GM12878 (cell line): ENCODE measurements around the gene LDLR. TPM values are rescaled to one million over a fixed set of nuclear protein-coding genes. Genes with fewer than 3 reads are reported as not detected.
A peak's percentile ranks its signal among the peaks of the same experiment; 100 is the strongest.

Source experiments
- CBX5 ChIP-seq: sonication (generic); IDR thresholded peaks from 2 replicates; pipeline ENCODE4 v1.6.1; 2016; ENCODE audit warnings: low read depth, moderate library complexity, mild to moderate bottlenecking, inconsistent platforms
- CHD2 ChIP-seq: IDR thresholded peaks from 2 replicates; pipeline ENCODE4 v1.6.1; 2011; ENCODE audit warnings: low read depth, low read length, improper control_type of control experiment, borderline replicate concordance
- ETV6 ChIP-seq, 2 experiments: fragments of 450-650 bp in 1 of 2; IDR thresholded peaks in 1 of 2; conservative IDR thresholded peaks in 1 of 2; 2 replicates each; pipeline ENCODE4 v1.6.1; 2014; ENCODE audit warnings: antibody characterized with exemption in 1 of 2, borderline replicate concordance in 1 of 2, low read depth in 1 of 2, mild to moderate bottlenecking in 1 of 2, moderate library complexity in 1 of 2
- FOXK2 ChIP-seq: fragments of 450-650 bp; IDR thresholded peaks from 2 replicates; pipeline ENCODE4 v1.6.1; 2017; ENCODE audit warnings: mild to moderate bottlenecking, moderate library complexity
- HCFC1 ChIP-seq: fragments of 150-350 bp; IDR thresholded peaks from 2 replicates; pipeline ENCODE4 v1.6.1; 2014; ENCODE audit warnings: low read length
- HDAC6 ChIP-seq: fragments of 200-600 bp; sonication (generic); IDR thresholded peaks from one replicate; pipeline ENCODE4 v1.8.0; 2017; ENCODE audit warnings: antibody characterized with exemption; ENCODE audit not compliant: unreplicated experiment
- IKZF1 ChIP-seq: fragments of 450-650 bp; conservative IDR thresholded peaks from 2 replicates; pipeline ENCODE4 v1.6.1; 2017; ENCODE audit warnings: antibody characterized with exemption, mild to moderate bottlenecking
- KLF5 ChIP-seq: fragments of 450-650 bp; IDR thresholded peaks from 2 replicates; pipeline ENCODE4 v1.6.1; 2014; ENCODE audit warnings: mild to moderate bottlenecking; ENCODE audit not compliant: partially characterized antibody
- MEF2A ChIP-seq: IDR thresholded peaks from 2 replicates; pipeline ENCODE4 v1.6.1; 2011; ENCODE audit warnings: low read depth, mild to moderate bottlenecking, low read length, moderate library complexity; ENCODE audit not compliant: insufficient read depth
- MTA3 ChIP-seq: IDR thresholded peaks from 2 replicates; pipeline ENCODE4 v1.6.1; 2012; ENCODE audit warnings: low read length, inconsistent platforms, borderline replicate concordance
- POU2F2 ChIP-seq: IDR thresholded peaks from 3 replicates; pipeline ENCODE4 v1.6.1; 2011; ENCODE audit warnings: low read depth, mild to moderate bottlenecking, low read length, borderline replicate concordance
- RBBP5 ChIP-seq: fragments of 200-600 bp; sonication (generic); conservative IDR thresholded peaks from 2 replicates; pipeline ENCODE4 v1.6.1; 2016
- RCOR1 ChIP-seq: conservative IDR thresholded peaks from 2 replicates; pipeline ENCODE4 v1.6.1; 2012; ENCODE audit warnings: low read depth, low read length, improper control_type of control experiment
- SIN3A ChIP-seq: IDR thresholded peaks from 2 replicates; pipeline ENCODE4 v1.6.1; 2012; ENCODE audit warnings: low read depth, low read length, improper control_type of control experiment
- SMC3 ChIP-seq: IDR thresholded peaks from 2 replicates; pipeline ENCODE4 v1.6.1; 2011; ENCODE audit warnings: low read length, improper control_type of control experiment, borderline replicate concordance
- YBX1 ChIP-seq: fragments of 450-650 bp; IDR thresholded peaks from 2 replicates; pipeline ENCODE4 v1.6.1; 2016; ENCODE audit warnings: antibody characterized with exemption
- ZBED1 ChIP-seq: IDR thresholded peaks from 2 replicates; pipeline ENCODE4 v1.6.1; 2016; ENCODE audit warnings: borderline replicate concordance
- ZNF207 ChIP-seq: fragments of 450-650 bp; IDR thresholded peaks from 2 replicates; pipeline ENCODE4 v1.6.1; 2014; ENCODE audit warnings: antibody characterized with exemption, mild to moderate bottlenecking, borderline replicate concordance
- polyA plus RNA-seq, 11 experiments: library from polyadenylated mRNA; depleted of rRNA in 4 of 11; unstranded in 6 of 11; stranded (reverse) in 5 of 11; fragments of >200 nt; fragmentation: Nextera tagmentation in 4 of 11; fragmentation: Illumina TruSeq in 1 of 11; extraction: Ambion mirVana in 4 of 11; extraction: Trizol in 1 of 11; gene quantifications; 1 replicate in 1 of 11; 2 replicates in 10 of 11; pipeline versions ENCODE4 v1.2.1 to v1.2.3, GENCODE V29; 2011 to 2016; ENCODE audit warnings: inconsistent platforms in 2 of 11, missing spikeins in 2 of 11, low read depth in 1 of 11
- total RNA-seq, 4 experiments: library from RNA; depleted of rRNA in 3 of 4; stranded (reverse); fragments of >200 nt in 3 of 4; fragmentation: Illumina TruSeq in 1 of 4; extraction: Trizol in 1 of 4; gene quantifications; 2 replicates each; pipeline versions ENCODE4 v1.2.1 to v1.2.3, GENCODE V29; 2013 to 2021
- TF ChIP-seq, protein P1 (sequence below): fragments of 450-650 bp; IDR thresholded peaks from 2 replicates; pipeline ENCODE4 v1.6.1; 2017; ENCODE audit warnings: low read depth, mild to moderate bottlenecking, moderate library complexity
- TF ChIP-seq, protein P2 (sequence below): fragments of 450-650 bp; formaldehyde crosslinking; IDR thresholded peaks from 2 replicates; pipeline ENCODE4 v1.4.0; 2022; ENCODE audit warnings: mild to moderate bottlenecking, moderate library complexity
- TF ChIP-seq, protein P3 (sequence below): IDR thresholded peaks from 2 replicates; pipeline ENCODE4 v1.6.1; 2012; ENCODE audit warnings: mild to moderate bottlenecking, low read depth, low read length
- TF ChIP-seq, protein P4 (sequence below): fragments of 450-650 bp; IDR thresholded peaks from 2 replicates; pipeline ENCODE4 v1.6.1; 2016; ENCODE audit warnings: mild to moderate bottlenecking

Gene LDLR
- total and polyA plus RNA-seq, 10 of the 15 experiments (the other 5 are each of a cell fraction or from before 2014, with no cell fraction given) = 11.3 to 59.2 (median 27.3) TPM

DNA sequence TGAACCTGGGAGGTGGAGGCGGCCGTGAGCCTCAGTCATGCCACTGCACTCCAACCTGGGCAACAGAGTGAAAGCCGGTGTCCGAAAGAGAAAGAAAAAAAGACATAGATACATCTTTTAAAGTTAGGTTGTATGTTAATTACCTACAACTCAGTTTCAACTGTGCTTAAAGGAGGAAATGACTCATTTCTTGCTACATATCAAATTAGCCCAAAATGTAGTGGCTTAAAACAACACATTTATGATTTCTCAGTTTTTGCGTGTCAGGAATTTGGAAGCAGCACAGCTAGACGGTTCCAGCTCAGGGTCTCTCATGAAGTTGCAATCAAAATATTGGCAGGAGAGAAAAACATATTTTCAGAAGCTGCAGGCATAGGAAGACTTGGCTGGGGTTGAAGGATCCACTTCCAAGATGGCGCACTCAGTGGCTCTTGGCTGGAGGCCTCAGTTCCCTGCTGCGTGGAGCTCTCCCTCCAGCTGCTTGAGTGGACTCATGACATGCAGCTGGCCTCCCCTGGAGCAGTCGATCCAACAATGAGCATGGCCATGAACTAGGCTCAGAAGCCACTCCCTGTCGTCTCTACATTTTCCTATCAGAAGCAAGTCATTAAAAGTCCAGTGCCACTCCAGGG lies 7.1 kb downstream of the LDLR start (continued):
- TF ChIP-seq, protein P1, sequence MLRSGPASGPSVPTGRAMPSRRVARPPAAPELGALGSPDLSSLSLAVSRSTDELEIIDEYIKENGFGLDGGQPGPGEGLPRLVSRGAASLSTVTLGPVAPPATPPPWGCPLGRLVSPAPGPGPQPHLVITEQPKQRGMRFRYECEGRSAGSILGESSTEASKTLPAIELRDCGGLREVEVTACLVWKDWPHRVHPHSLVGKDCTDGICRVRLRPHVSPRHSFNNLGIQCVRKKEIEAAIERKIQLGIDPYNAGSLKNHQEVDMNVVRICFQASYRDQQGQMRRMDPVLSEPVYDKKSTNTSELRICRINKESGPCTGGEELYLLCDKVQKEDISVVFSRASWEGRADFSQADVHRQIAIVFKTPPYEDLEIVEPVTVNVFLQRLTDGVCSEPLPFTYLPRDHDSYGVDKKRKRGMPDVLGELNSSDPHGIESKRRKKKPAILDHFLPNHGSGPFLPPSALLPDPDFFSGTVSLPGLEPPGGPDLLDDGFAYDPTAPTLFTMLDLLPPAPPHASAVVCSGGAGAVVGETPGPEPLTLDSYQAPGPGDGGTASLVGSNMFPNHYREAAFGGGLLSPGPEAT = peak; percentile 62; the same call in 1 of the 2 replicates
- TF ChIP-seq ETV6 (conservative IDR thresholded peaks at IDR 0.05 in 1 of 2, IDR thresholded peaks at IDR 0.05 in 1 of 2; ENCODE audit: borderline replicate concordance in 1 of 2, low read depth in 1 of 2) = peak in 1 of 2 experiments; percentile 82; a peak in 1 of 4 replicates
- no peak for TF ChIP-seq ZNF207
- TF ChIP-seq HCFC1 = no peak
- TF ChIP-seq SIN3A = no peak
- no peak for TF ChIP-seq HDAC6
- TF ChIP-seq, protein P2, sequence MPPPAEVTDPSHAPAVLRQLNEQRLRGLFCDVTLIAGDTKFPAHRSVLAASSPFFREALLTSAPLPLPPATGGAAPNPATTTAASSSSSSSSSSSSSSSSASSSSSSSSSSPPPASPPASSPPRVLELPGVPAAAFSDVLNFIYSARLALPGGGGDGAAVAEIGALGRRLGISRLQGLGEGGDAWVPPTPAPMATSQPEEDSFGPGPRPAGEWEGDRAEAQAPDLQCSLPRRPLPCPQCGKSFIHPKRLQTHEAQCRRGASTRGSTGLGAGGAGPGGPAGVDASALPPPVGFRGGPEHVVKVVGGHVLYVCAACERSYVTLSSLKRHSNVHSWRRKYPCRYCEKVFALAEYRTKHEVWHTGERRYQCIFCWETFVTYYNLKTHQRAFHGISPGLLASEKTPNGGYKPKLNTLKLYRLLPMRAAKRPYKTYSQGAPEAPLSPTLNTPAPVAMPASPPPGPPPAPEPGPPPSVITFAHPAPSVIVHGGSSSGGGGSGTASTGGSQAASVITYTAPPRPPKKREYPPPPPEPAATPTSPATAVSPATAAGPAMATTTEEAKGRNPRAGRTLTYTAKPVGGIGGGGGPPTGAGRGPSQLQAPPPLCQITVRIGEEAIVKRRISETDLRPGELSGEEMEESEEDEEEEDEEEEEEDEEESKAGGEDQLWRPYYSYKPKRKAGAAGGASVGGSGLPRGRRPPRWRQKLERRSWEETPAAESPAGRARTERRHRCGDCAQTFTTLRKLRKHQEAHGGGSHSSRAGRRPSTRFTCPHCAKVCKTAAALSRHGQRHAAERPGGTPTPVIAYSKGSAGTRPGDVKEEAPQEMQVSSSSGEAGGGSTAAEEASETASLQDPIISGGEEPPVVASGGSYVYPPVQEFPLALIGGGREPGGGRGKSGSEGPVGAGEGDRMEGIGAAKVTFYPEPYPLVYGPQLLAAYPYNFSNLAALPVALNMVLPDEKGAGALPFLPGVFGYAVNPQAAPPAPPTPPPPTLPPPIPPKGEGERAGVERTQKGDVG (CRISPR knock-in tag) = no peak
- no peak for TF ChIP-seq ZBED1
- TF ChIP-seq SMC3 = no peak
- TF ChIP-seq, protein P3, sequence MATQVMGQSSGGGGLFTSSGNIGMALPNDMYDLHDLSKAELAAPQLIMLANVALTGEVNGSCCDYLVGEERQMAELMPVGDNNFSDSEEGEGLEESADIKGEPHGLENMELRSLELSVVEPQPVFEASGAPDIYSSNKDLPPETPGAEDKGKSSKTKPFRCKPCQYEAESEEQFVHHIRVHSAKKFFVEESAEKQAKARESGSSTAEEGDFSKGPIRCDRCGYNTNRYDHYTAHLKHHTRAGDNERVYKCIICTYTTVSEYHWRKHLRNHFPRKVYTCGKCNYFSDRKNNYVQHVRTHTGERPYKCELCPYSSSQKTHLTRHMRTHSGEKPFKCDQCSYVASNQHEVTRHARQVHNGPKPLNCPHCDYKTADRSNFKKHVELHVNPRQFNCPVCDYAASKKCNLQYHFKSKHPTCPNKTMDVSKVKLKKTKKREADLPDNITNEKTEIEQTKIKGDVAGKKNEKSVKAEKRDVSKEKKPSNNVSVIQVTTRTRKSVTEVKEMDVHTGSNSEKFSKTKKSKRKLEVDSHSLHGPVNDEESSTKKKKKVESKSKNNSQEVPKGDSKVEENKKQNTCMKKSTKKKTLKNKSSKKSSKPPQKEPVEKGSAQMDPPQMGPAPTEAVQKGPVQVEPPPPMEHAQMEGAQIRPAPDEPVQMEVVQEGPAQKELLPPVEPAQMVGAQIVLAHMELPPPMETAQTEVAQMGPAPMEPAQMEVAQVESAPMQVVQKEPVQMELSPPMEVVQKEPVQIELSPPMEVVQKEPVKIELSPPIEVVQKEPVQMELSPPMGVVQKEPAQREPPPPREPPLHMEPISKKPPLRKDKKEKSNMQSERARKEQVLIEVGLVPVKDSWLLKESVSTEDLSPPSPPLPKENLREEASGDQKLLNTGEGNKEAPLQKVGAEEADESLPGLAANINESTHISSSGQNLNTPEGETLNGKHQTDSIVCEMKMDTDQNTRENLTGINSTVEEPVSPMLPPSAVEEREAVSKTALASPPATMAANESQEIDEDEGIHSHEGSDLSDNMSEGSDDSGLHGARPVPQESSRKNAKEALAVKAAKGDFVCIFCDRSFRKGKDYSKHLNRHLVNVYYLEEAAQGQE = no peak
- TF ChIP-seq RCOR1 = no peak
- no peak for TF ChIP-seq KLF5
- TF ChIP-seq MTA3 = peak; percentile 83; the same call in 1 of the 2 replicates
- no peak for TF ChIP-seq FOXK2
- no peak for TF ChIP-seq CBX5
- no peak for TF ChIP-seq YBX1
- TF ChIP-seq RBBP5 = no peak
- TF ChIP-seq CHD2 = no peak
- TF ChIP-seq MEF2A = no peak
- no peak for TF ChIP-seq POU2F2
- peak; percentile 73 for TF ChIP-seq IKZF1
- TF ChIP-seq, protein P4, sequence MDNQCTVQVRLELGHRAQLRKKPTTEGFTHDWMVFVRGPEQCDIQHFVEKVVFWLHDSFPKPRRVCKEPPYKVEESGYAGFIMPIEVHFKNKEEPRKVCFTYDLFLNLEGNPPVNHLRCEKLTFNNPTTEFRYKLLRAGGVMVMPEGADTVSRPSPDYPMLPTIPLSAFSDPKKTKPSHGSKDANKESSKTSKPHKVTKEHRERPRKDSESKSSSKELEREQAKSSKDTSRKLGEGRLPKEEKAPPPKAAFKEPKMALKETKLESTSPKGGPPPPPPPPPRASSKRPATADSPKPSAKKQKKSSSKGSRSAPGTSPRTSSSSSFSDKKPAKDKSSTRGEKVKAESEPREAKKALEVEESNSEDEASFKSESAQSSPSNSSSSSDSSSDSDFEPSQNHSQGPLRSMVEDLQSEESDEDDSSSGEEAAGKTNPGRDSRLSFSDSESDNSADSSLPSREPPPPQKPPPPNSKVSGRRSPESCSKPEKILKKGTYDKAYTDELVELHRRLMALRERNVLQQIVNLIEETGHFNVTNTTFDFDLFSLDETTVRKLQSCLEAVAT = no peak
